Esophagus squamous epithelium (tissue), 4 donors: ENCODE data around the gene KIDINS220.

Experiments used
- POLR2A ChIP-seq, 4 donors: fragments of 450-650 bp; IDR thresholded peaks; one replicate each; pipeline ENCODE4 v1.6.1; 2017; ENCODE audit warnings: antibody characterized with exemption in 4 of 4, mild to moderate bottlenecking in 4 of 4, moderate library complexity in 3 of 4
- TF ChIP-seq, protein P1 (sequence below), 6 experiments: fragments of 450-650 bp in 4 of 6; fragments of 200-600 bp in 2 of 6; sonication (generic) in 2 of 6; IDR thresholded peaks; one replicate each; pipeline ENCODE4 v1.5.1; 2016 to 2019; ENCODE audit warnings: antibody characterized with exemption in 6 of 6, mild to moderate bottlenecking in 4 of 6, moderate library complexity in 4 of 6

DNA sequence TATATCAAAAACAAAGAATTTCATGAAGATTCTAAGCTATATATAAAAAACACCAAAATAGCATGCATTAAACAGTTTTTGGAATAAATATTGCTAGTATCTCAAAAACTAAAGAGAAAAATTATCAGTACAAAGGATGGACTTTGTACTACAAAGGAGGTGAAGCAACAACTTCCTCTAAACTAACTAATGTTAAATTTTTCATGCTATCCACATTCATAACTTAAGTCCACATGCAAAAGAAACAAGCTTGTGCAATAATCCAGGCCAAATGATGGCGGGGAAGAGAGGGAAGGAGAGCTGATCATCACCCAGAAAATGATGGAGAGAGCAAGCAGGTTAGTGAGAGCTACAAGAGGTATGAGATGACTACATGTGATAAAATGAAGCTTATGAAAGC is 70.1 kb downstream of the KIDINS220 start:
- TF ChIP-seq, protein P1, sequence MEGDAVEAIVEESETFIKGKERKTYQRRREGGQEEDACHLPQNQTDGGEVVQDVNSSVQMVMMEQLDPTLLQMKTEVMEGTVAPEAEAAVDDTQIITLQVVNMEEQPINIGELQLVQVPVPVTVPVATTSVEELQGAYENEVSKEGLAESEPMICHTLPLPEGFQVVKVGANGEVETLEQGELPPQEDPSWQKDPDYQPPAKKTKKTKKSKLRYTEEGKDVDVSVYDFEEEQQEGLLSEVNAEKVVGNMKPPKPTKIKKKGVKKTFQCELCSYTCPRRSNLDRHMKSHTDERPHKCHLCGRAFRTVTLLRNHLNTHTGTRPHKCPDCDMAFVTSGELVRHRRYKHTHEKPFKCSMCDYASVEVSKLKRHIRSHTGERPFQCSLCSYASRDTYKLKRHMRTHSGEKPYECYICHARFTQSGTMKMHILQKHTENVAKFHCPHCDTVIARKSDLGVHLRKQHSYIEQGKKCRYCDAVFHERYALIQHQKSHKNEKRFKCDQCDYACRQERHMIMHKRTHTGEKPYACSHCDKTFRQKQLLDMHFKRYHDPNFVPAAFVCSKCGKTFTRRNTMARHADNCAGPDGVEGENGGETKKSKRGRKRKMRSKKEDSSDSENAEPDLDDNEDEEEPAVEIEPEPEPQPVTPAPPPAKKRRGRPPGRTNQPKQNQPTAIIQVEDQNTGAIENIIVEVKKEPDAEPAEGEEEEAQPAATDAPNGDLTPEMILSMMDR (IDR thresholded peaks at IDR 0.05): no peak
- no peak for TF ChIP-seq POLR2A (IDR thresholded peaks at IDR 0.05)
